GM23338 (cell line): ENCODE results near the gene CPNE5. TPM values are rescaled to one million over a fixed set of nuclear protein-coding genes. Genes with fewer than 3 reads are reported as not detected.

ENCODE experiments used
- ATAC-seq: fragments of 200-7000 bp; cut with Tn5 transposase; 3 replicates; pipeline ENCODE4 v1.9.1; 2020
- DNase-seq: peaks from one replicate; pipeline ENCODE4 v3.0.0-alpha.2; 2015; ENCODE audit warnings: low spot score
- H2AFZ ChIP-seq: fragments of 200-600 bp; sonication (generic); 2 replicates; pipeline ENCODE4 v1.8.0; 2016; ENCODE audit warnings: antibody characterized with exemption, mild to moderate bottlenecking, moderate library complexity
- H3F3A ChIP-seq: fragments of 200-600 bp; sonication (generic); replicated peaks from 2 replicates; pipeline ENCODE4 v1.8.0; 2017; ENCODE audit warnings: antibody characterized with exemption, mixed run types, low read depth
- H3K27ac ChIP-seq: fragments of 200-600 bp; sonication (generic); 2 replicates; pipeline ENCODE4 v1.6.1; 2016; ENCODE audit warnings: low read depth
- H3K27me3 ChIP-seq: fragments of 200-600 bp; sonication (generic); 2 replicates; pipeline ENCODE4 v1.8.0; 2016; ENCODE audit warnings: mild to moderate bottlenecking, mixed run types, moderate library complexity; ENCODE audit not compliant: insufficient read depth
- H3K36me3 ChIP-seq: fragments of 200-600 bp; sonication (generic); 2 replicates; pipeline ENCODE4 v1.8.0; 2016; ENCODE audit warnings: mild to moderate bottlenecking; ENCODE audit not compliant: insufficient read depth
- H3K4me1 ChIP-seq: fragments of 200-600 bp; sonication (generic); 2 replicates; pipeline ENCODE4 v1.8.0; 2016; ENCODE audit warnings: mild to moderate bottlenecking, moderate library complexity; ENCODE audit not compliant: insufficient read depth
- H3K4me2 ChIP-seq: fragments of 200-600 bp; sonication (generic); 2 replicates; pipeline ENCODE4 v1.7.1; 2017; ENCODE audit warnings: mixed run types
- H3K4me3 ChIP-seq: fragments of 200-600 bp; sonication (generic); 2 replicates; pipeline ENCODE4 v1.6.1; 2016; ENCODE audit warnings: mixed run types
- H3K79me2 ChIP-seq: fragments of 200-600 bp; sonication (generic); replicated peaks from 2 replicates; pipeline ENCODE4 v1.8.0; 2017; ENCODE audit warnings: mild to moderate bottlenecking; ENCODE audit not compliant: insufficient read depth
- H3K9me2 ChIP-seq: fragments of 200-600 bp; sonication (generic); 2 replicates; pipeline ENCODE4 v1.8.0; 2017; ENCODE audit not compliant: insufficient read depth
- H4K20me1 ChIP-seq: fragments of 200-600 bp; sonication (generic); replicated peaks from 2 replicates; pipeline ENCODE4 v1.8.0; 2017; ENCODE audit warnings: mild to moderate bottlenecking; ENCODE audit not compliant: insufficient read depth
- H3K27ac Mint-ChIP-seq: 2 replicates; pipeline ENCODE4 v1.8.0; 2020; ENCODE audit warnings: inconsistent platforms, mild to moderate bottlenecking, moderate library complexity, mixed read lengths
- H3K27me3 Mint-ChIP-seq: 3 replicates; pipeline ENCODE4 v1.8.0; 2022; ENCODE audit warnings: low read depth, mild to moderate bottlenecking, moderate library complexity, mixed read lengths, inconsistent platforms; ENCODE audit not compliant: insufficient read depth, poor library complexity
- H3K36me3 Mint-ChIP-seq: 3 replicates; pipeline ENCODE4 v1.8.0; 2021; ENCODE audit warnings: low read depth, mild to moderate bottlenecking, inconsistent platforms, moderate library complexity, mixed read lengths
- H3K4me1 Mint-ChIP-seq: 3 replicates; pipeline ENCODE4 v1.8.0; 2020; ENCODE audit warnings: mild to moderate bottlenecking, inconsistent platforms, mixed read lengths
- H3K4me3 Mint-ChIP-seq: 3 replicates; pipeline ENCODE4 v1.8.0; 2021; ENCODE audit warnings: moderate library complexity, mild to moderate bottlenecking, inconsistent platforms, mixed read lengths
- H3K9me3 Mint-ChIP-seq: 3 replicates; pipeline ENCODE4 v1.8.0; 2020; ENCODE audit warnings: moderate library complexity, mild to moderate bottlenecking, inconsistent platforms, mixed read lengths
- CREB1 ChIP-seq: fragments of 250-450 bp; sonication (Bioruptor Pico); IDR thresholded peaks from 2 replicates; pipeline ENCODE4 v1.5.0; 2020; ENCODE audit warnings: low read depth, mild to moderate bottlenecking, moderate library complexity
- EZH2 ChIP-seq: fragments of 200-600 bp; sonication (generic); IDR thresholded peaks from one replicate; pipeline ENCODE4 v1.8.0; 2017; ENCODE audit warnings: antibody characterized with exemption, mild to moderate bottlenecking, low read depth; ENCODE audit not compliant: unreplicated experiment
- EZH2phosphoT487 ChIP-seq: fragments of 200-600 bp; sonication (generic); IDR thresholded peaks from one replicate; pipeline ENCODE4 v1.8.1; 2018; ENCODE audit warnings: antibody characterized with exemption; ENCODE audit not compliant: unreplicated experiment
- JUNB ChIP-seq: IDR thresholded peaks from one replicate; pipeline ENCODE4 v1.6.1; 2016; ENCODE audit warnings: antibody characterized with exemption; ENCODE audit not compliant: unreplicated experiment
- NANOG ChIP-seq: IDR thresholded peaks from 2 replicates; pipeline ENCODE4 v1.6.1; 2016; ENCODE audit warnings: antibody characterized with exemption, borderline replicate concordance
- POLR2AphosphoS5 ChIP-seq: IDR thresholded peaks from 2 replicates; pipeline ENCODE4 v1.6.1; 2016; ENCODE audit warnings: antibody characterized with exemption, low read depth
- STAT1 ChIP-seq: IDR thresholded peaks from one replicate; pipeline ENCODE4 v1.6.1; 2016; ENCODE audit warnings: antibody characterized with exemption; ENCODE audit not compliant: unreplicated experiment
- ZNF114 ChIP-seq: fragments of 250-450 bp; sonication (Bioruptor Pico); IDR thresholded peaks from 2 replicates; pipeline ENCODE4 v1.5.0; 2020; ENCODE audit warnings: mild to moderate bottlenecking, moderate library complexity
- ZNF331 ChIP-seq: fragments of 250-450 bp; sonication (Bioruptor Pico); IDR thresholded peaks from 2 replicates; pipeline ENCODE4 v1.5.0; 2020; ENCODE audit warnings: low read depth, mild to moderate bottlenecking, moderate library complexity
- polyA plus RNA-seq: library from polyadenylated mRNA; unstranded; fragments of >200 nt; fragmentation: Nextera tagmentation; extraction: Ambion mirVana; gene quantifications from 2 replicates; pipeline ENCODE4 v1.2.1, GENCODE V29; 2016
- total RNA-seq: library from RNA; depleted of rRNA; stranded (reverse); fragments of >200 nt; shearing (Covaris generic); gene quantifications from 2 replicates; pipeline ENCODE4 v1.2.3, GENCODE V29; 2014
- TF ChIP-seq, protein P1 (sequence below): fragments of 250-450 bp; sonication (Bioruptor Pico); IDR thresholded peaks from 2 replicates; pipeline ENCODE4 v1.5.0; 2020; ENCODE audit warnings: mild to moderate bottlenecking, moderate library complexity
- TF ChIP-seq, protein P2 (sequence below): IDR thresholded peaks from one replicate; pipeline ENCODE4 v1.6.1; 2018; ENCODE audit warnings: antibody characterized with exemption; ENCODE audit not compliant: unreplicated experiment
- TF ChIP-seq, protein P3 (sequence below), 2 experiments: fragments of 200-600 bp in 1 of 2; sonication (generic) in 1 of 2; conservative IDR thresholded peaks; 2 replicates each; pipeline versions ENCODE4 v1.5.1 to v1.6.1; 2016 to 2017; ENCODE audit warnings: antibody characterized with exemption in 2 of 2, low read depth in 2 of 2, mild to moderate bottlenecking in 2 of 2, moderate library complexity in 1 of 2
- TF ChIP-seq, protein P4 (sequence below): IDR thresholded peaks from 2 replicates; pipeline ENCODE4 v1.6.1; 2016; ENCODE audit warnings: antibody characterized with exemption

Gene CPNE5
- total and polyA plus RNA-seq, 2 experiments from 2014 or later, result 0.14 to 0.42 TPM

DNA sequence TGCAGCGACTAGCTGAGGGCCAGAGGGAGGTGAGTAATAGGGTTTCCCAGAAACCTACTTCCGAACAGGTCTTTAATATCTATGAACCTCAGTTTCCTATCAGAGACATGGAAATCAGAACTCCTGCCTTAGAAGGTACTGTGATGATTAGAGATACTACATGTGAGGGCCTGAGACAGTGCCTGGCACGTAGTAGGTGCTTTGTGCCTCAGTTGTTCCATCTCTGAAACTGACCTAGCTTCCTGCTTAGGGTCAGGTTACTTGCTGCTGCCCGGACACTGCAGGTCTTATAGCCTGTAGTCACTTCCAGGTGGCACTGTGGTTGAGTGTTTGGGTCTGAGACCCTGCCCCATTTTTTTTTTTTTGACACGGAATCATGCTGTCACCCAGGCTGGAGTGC, 120.7 kb downstream of the CPNE5 start:
- no peaks in the 10 kb centered on the region for H3K9me2 ChIP-seq
- no peak overlapping the region for H3K27ac ChIP-seq
- ATAC-seq (no peak), DNase-seq (no peak)
- TF ChIP-seq, protein P1, sequence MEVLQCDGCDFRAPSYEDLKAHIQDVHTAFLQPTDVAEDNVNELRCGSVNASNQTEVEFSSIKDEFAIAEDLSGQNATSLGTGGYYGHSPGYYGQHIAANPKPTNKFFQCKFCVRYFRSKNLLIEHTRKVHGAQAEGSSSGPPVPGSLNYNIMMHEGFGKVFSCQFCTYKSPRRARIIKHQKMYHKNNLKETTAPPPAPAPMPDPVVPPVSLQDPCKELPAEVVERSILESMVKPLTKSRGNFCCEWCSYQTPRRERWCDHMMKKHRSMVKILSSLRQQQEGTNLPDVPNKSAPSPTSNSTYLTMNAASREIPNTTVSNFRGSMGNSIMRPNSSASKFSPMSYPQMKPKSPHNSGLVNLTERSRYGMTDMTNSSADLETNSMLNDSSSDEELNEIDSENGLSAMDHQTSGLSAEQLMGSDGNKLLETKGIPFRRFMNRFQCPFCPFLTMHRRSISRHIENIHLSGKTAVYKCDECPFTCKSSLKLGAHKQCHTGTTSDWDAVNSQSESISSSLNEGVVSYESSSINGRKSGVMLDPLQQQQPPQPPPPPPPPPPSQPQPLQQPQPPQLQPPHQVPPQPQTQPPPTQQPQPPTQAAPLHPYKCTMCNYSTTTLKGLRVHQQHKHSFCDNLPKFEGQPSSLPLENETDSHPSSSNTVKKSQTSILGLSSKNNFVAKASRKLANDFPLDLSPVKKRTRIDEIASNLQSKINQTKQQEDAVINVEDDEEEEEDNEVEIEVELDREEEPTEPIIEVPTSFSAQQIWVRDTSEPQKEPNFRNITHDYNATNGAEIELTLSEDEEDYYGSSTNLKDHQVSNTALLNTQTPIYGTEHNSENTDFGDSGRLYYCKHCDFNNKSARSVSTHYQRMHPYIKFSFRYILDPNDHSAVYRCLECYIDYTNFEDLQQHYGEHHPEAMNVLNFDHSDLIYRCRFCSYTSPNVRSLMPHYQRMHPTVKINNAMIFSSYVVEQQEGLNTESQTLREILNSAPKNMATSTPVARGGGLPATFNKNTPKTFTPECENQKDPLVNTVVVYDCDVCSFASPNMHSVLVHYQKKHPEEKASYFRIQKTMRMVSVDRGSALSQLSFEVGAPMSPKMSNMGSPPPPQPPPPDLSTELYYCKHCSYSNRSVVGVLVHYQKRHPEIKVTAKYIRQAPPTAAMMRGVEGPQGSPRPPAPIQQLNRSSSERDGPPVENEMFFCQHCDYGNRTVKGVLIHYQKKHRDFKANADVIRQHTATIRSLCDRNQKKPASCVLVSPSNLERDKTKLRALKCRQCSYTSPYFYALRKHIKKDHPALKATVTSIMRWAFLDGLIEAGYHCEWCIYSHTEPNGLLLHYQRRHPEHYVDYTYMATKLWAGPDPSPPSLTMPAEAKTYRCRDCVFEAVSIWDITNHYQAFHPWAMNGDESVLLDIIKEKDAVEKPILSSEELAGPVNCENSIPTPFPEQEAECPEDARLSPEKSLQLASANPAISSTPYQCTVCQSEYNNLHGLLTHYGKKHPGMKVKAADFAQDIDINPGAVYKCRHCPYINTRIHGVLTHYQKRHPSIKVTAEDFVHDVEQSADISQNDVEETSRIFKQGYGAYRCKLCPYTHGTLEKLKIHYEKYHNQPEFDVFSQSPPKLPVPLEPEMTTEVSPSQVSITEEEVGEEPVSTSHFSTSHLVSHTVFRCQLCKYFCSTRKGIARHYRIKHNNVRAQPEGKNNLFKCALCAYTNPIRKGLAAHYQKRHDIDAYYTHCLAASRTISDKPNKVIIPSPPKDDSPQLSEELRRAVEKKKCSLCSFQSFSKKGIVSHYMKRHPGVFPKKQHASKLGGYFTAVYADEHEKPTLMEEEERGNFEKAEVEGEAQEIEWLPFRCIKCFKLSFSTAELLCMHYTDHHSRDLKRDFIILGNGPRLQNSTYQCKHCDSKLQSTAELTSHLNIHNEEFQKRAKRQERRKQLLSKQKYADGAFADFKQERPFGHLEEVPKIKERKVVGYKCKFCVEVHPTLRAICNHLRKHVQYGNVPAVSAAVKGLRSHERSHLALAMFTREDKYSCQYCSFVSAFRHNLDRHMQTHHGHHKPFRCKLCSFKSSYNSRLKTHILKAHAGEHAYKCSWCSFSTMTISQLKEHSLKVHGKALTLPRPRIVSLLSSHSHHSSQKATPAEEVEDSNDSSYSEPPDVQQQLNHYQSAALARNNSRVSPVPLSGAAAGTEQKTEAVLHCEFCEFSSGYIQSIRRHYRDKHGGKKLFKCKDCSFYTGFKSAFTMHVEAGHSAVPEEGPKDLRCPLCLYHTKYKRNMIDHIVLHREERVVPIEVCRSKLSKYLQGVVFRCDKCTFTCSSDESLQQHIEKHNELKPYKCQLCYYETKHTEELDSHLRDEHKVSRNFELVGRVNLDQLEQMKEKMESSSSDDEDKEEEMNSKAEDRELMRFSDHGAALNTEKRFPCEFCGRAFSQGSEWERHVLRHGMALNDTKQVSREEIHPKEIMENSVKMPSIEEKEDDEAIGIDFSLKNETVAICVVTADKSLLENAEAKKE (CRISPR knock-in tag), result no peak
- TF ChIP-seq ZNF331 (CRISPR knock-in tag) (no peak), STAT1 (no peak), ZNF114 (no peak), EZH2phosphoT487 (no peak), EZH2 (no peak), JUNB (no peak), POLR2AphosphoS5 (no peak), CREB1 (no peak), NANOG (no peak)
- TF ChIP-seq, protein P2, sequence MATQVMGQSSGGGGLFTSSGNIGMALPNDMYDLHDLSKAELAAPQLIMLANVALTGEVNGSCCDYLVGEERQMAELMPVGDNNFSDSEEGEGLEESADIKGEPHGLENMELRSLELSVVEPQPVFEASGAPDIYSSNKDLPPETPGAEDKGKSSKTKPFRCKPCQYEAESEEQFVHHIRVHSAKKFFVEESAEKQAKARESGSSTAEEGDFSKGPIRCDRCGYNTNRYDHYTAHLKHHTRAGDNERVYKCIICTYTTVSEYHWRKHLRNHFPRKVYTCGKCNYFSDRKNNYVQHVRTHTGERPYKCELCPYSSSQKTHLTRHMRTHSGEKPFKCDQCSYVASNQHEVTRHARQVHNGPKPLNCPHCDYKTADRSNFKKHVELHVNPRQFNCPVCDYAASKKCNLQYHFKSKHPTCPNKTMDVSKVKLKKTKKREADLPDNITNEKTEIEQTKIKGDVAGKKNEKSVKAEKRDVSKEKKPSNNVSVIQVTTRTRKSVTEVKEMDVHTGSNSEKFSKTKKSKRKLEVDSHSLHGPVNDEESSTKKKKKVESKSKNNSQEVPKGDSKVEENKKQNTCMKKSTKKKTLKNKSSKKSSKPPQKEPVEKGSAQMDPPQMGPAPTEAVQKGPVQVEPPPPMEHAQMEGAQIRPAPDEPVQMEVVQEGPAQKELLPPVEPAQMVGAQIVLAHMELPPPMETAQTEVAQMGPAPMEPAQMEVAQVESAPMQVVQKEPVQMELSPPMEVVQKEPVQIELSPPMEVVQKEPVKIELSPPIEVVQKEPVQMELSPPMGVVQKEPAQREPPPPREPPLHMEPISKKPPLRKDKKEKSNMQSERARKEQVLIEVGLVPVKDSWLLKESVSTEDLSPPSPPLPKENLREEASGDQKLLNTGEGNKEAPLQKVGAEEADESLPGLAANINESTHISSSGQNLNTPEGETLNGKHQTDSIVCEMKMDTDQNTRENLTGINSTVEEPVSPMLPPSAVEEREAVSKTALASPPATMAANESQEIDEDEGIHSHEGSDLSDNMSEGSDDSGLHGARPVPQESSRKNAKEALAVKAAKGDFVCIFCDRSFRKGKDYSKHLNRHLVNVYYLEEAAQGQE, result no peak
- TF ChIP-seq, protein P3, sequence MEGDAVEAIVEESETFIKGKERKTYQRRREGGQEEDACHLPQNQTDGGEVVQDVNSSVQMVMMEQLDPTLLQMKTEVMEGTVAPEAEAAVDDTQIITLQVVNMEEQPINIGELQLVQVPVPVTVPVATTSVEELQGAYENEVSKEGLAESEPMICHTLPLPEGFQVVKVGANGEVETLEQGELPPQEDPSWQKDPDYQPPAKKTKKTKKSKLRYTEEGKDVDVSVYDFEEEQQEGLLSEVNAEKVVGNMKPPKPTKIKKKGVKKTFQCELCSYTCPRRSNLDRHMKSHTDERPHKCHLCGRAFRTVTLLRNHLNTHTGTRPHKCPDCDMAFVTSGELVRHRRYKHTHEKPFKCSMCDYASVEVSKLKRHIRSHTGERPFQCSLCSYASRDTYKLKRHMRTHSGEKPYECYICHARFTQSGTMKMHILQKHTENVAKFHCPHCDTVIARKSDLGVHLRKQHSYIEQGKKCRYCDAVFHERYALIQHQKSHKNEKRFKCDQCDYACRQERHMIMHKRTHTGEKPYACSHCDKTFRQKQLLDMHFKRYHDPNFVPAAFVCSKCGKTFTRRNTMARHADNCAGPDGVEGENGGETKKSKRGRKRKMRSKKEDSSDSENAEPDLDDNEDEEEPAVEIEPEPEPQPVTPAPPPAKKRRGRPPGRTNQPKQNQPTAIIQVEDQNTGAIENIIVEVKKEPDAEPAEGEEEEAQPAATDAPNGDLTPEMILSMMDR (conservative IDR thresholded peaks at IDR 0.05; ENCODE audit: low read depth in 2 of 2), result no peak
- TF ChIP-seq, protein P4, sequence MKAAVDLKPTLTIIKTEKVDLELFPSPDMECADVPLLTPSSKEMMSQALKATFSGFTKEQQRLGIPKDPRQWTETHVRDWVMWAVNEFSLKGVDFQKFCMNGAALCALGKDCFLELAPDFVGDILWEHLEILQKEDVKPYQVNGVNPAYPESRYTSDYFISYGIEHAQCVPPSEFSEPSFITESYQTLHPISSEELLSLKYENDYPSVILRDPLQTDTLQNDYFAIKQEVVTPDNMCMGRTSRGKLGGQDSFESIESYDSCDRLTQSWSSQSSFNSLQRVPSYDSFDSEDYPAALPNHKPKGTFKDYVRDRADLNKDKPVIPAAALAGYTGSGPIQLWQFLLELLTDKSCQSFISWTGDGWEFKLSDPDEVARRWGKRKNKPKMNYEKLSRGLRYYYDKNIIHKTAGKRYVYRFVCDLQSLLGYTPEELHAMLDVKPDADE, result no peak
- no peaks in the 10 kb centered on the region for H3F3A ChIP-seq
- Mint-ChIP-seq H3K9me3 (no peaks in the 10 kb centered on the region), H3K27me3 (no peaks in the 10 kb centered on the region), H3K36me3 (no peaks in the 10 kb centered on the region), H3K4me3 (no peak overlapping the region), H3K4me1 (no peaks in the 10 kb centered on the region; the same call in 2 of the 3 replicates), H3K27ac (no peak overlapping the region)
- no peaks in the 10 kb centered on the region for H3K27me3 ChIP-seq
- H3K4me1 ChIP-seq, result no peaks in the 10 kb centered on the region
- no peaks in the 10 kb centered on the region for H3K79me2 ChIP-seq
- H3K4me2 ChIP-seq, result no peak overlapping the region
- no peaks in the 10 kb centered on the region for H4K20me1 ChIP-seq
- no peak overlapping the region for H3K4me3 ChIP-seq
- H2AFZ ChIP-seq, result no peak overlapping the region
- H3K36me3 ChIP-seq, result no peaks in the 10 kb centered on the region
